ENCODE measurements around the gene DENND4A. TPM values are rescaled to one million over a fixed set of nuclear protein-coding genes. Genes with fewer than 3 reads are reported as not detected.

Gene DENND4A
- total and polyA plus RNA-seq, 2 of the 4 experiments (the other 2 are of a cell fraction) = 4.1 to 17.7 TPM

- no peak for ATAC-seq (ENCODE audit: low read depth)
- in situ Hi-C loops (cut with MboI; ENCODE audit: low sequenced_read_pairs) (no loop called here), intact Hi-C loops (cut with micrococcal nuclease) (no loop called here), dilution Hi-C loops (cut with HindIII; ENCODE audit: low sequenced_read_pairs, unreplicated experiment) (no loop called here)
- no TSS peak for BruUV-seq (replicated peaks)
- H3K79me1 ChIP-seq (ENCODE audit: low read depth in 1 of 2, low read length in 2 of 2) = no peaks in the 10 kb centered on the region
- H2AK9ac ChIP-seq (replicated peaks; ENCODE audit: low read depth, low read length, poor library complexity) = no peak overlapping the region
- H3K4me1 ChIP-seq (ENCODE audit: control insufficient read depth, insufficient read depth, low read length) = no peaks in the 10 kb centered on the region
- H3K4me2 ChIP-seq (ENCODE audit: low read depth, low read length) = no peak overlapping the region
- H3K14ac ChIP-seq (replicated peaks; ENCODE audit: low read depth, low read length) = no peak overlapping the region
- H3K9ac ChIP-seq (ENCODE audit: low read depth, low read length) = no peak overlapping the region
- CTCF ChIA-PET = no interaction called here
- H3K27ac ChIP-seq (ENCODE audit: insufficient read depth, low read length) = no peak overlapping the region
- no peak overlapping the region for H3K4me3 ChIP-seq (ENCODE audit: insufficient read depth, low read depth, low read length)
- no peak overlapping the region for H2BK120ac ChIP-seq (ENCODE audit: low read depth, low read length)
- no peaks in the 10 kb centered on the region for H3K27me3 ChIP-seq (ENCODE audit: control insufficient read depth, insufficient read depth, low read length)
- no peaks in the 10 kb centered on the region for H4K20me1 ChIP-seq (ENCODE audit: insufficient read depth, low read length)
- H2BK15ac ChIP-seq (ENCODE audit: low read depth, low read length) = no peak overlapping the region
- no peak for DNase-seq
- no peak overlapping the region for H2BK20ac ChIP-seq (ENCODE audit: low read depth, low read length)
- no peak overlapping the region for H4K8ac ChIP-seq (ENCODE audit: low read depth in 2 of 2, low read length in 2 of 2)
- H3K23ac ChIP-seq (ENCODE audit: low read depth, low read length) = no peak overlapping the region
- H2BK5ac ChIP-seq (ENCODE audit: low read depth, low read length, poor library complexity, severe bottlenecking) = no peak overlapping the region
- no peaks in the 10 kb centered on the region for H3K9me1 ChIP-seq (ENCODE audit: insufficient read depth, low read length)
- no CpG with 5 or more reads among the region's 2 CpGs for WGBS, 2 experiments (ENCODE audit: extremely low coverage in 2 of 2, insufficient read length in 1 of 2)
- H3K18ac ChIP-seq (ENCODE audit: low read depth, low read length) = no peak overlapping the region
- TF ChIP-seq NFE2L2 (IDR thresholded peaks at IDR 0.05; ENCODE audit: low read depth, low read length) (no peak), MAFK (IDR thresholded peaks at IDR 0.05; ENCODE audit: low read depth, low read length) (no peak), RFX5 (IDR thresholded peaks at IDR 0.05; ENCODE audit: low read depth, low read length) (no peak), MXI1 (IDR thresholded peaks at IDR 0.05; ENCODE audit: borderline replicate concordance, low read depth, low read length) (no peak), RCOR1 (IDR thresholded peaks at IDR 0.05; ENCODE audit: insufficient replicate concordance, low read length) (no peak), FOS (IDR thresholded peaks at IDR 0.05; ENCODE audit: low read depth, low read length) (no peak), SMC3 (IDR thresholded peaks at IDR 0.05; ENCODE audit: low read depth, low read length) (no peak), POLR2A (IDR thresholded peaks at IDR 0.05; ENCODE audit: low read depth, low read length) (no peak), MAZ (IDR thresholded peaks at IDR 0.05; ENCODE audit: borderline replicate concordance, low read depth, low read length) (no peak)
- TF ChIP-seq, protein P1, sequence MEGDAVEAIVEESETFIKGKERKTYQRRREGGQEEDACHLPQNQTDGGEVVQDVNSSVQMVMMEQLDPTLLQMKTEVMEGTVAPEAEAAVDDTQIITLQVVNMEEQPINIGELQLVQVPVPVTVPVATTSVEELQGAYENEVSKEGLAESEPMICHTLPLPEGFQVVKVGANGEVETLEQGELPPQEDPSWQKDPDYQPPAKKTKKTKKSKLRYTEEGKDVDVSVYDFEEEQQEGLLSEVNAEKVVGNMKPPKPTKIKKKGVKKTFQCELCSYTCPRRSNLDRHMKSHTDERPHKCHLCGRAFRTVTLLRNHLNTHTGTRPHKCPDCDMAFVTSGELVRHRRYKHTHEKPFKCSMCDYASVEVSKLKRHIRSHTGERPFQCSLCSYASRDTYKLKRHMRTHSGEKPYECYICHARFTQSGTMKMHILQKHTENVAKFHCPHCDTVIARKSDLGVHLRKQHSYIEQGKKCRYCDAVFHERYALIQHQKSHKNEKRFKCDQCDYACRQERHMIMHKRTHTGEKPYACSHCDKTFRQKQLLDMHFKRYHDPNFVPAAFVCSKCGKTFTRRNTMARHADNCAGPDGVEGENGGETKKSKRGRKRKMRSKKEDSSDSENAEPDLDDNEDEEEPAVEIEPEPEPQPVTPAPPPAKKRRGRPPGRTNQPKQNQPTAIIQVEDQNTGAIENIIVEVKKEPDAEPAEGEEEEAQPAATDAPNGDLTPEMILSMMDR (conservative IDR thresholded peaks at IDR 0.05; ENCODE audit: low read depth, low read length) = no peak
- TF ChIP-seq, protein P2, sequence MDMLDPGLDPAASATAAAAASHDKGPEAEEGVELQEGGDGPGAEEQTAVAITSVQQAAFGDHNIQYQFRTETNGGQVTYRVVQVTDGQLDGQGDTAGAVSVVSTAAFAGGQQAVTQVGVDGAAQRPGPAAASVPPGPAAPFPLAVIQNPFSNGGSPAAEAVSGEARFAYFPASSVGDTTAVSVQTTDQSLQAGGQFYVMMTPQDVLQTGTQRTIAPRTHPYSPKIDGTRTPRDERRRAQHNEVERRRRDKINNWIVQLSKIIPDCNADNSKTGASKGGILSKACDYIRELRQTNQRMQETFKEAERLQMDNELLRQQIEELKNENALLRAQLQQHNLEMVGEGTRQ (IDR thresholded peaks at IDR 0.05; ENCODE audit: low read depth, low read length) = no peak
- TF ChIP-seq, protein P3, sequence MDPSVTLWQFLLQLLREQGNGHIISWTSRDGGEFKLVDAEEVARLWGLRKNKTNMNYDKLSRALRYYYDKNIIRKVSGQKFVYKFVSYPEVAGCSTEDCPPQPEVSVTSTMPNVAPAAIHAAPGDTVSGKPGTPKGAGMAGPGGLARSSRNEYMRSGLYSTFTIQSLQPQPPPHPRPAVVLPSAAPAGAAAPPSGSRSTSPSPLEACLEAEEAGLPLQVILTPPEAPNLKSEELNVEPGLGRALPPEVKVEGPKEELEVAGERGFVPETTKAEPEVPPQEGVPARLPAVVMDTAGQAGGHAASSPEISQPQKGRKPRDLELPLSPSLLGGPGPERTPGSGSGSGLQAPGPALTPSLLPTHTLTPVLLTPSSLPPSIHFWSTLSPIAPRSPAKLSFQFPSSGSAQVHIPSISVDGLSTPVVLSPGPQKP (IDR thresholded peaks at IDR 0.05; ENCODE audit: borderline replicate concordance, low read depth, low read length) = no peak
- H3K4ac ChIP-seq (ENCODE audit: low read depth, low read length) = no peak overlapping the region
- no peaks in the 10 kb centered on the region for H3K9me3 ChIP-seq (ENCODE audit: control insufficient read depth, insufficient read depth, low read length)
- H4K91ac ChIP-seq (ENCODE audit: insufficient read depth, low read depth, low read length) = no peak overlapping the region
- H2AFZ ChIP-seq (replicated peaks; ENCODE audit: low read length, poor library complexity) = no peak overlapping the region
- no peak overlapping the region for H3K56ac ChIP-seq (ENCODE audit: extremely low read depth, insufficient read depth, low read length)
- POLR2A ChIA-PET (ENCODE audit: unreplicated experiment) = interaction anchor here (0.6 kb wide), 1 partner anchor 68 kb away, joined by 3 read pairs; no protein-coding TSS in a partner anchor
- no peak overlapping the region for H2AK5ac ChIP-seq (ENCODE audit: low read depth, low read length)
- no peak overlapping the region for H4K5ac ChIP-seq (ENCODE audit: low read depth, low read length)
- no peaks in the 10 kb centered on the region for H3K36me3 ChIP-seq (ENCODE audit: control insufficient read depth, insufficient read depth, low read length)
Measured at GRCh38 chr15:65682404-65682911, 109.6 kb downstream of the DENND4A start.
